Right ventricle myocardium inferior (tissue), 1 donor: ENCODE data around the gene PURB. TPM values are rescaled to one million over a fixed set of nuclear protein-coding genes. Genes with fewer than 3 reads are reported as not detected.

Experiments used
- ATAC-seq: fragments of 200-7000 bp; cut with Tn5 transposase; one replicate; pipeline ENCODE4 v1.9.1; 2020; ENCODE audit warnings: mild to moderate bottlenecking, moderate library complexity
- DNase-seq: peaks from one replicate; pipeline ENCODE4 v3.0.0; 2021; ENCODE audit errors: missing footprints
- intact Hi-C: fragments of 100-400 bp; cut with DNase I; formaldehyde crosslinking; loops from one replicate; pipeline ENCODE4 v1.11.0; 2022
- total RNA-seq: library from RNA; stranded (reverse); fragmentation: NEBNext Ultra II Directional; extraction: Animal tissue kit (Norgen Biotek cat#: 25700); gene quantifications from one replicate; pipeline ENCODE4 v1.2.1, GENCODE V29; 2021
- donor health status: DM: no; HTN: yes; CAD: no; lungs with severe emphysema.

Gene PURB
- total RNA-seq, 1 donor from 2014 or later, result 13.8 TPM

DNA sequence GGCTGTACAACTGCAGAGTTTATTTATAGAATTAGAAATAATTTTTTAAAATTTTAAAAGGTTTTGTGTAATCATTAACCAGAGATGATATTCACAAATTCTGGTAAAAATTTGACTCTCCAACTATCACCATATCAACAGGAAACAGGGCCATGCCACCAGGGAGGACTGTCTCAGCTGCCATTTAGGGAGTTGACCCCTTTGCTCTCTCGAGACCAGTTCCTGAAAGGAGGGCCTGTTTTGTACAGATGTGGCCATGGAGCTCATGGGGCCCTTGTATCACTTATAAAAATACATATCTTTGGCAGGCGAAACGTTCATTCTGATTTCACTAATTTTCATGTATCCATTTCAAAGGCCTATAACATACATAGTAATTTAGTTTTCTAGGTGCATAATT lies 57.8 kb downstream of the PURB start:
- DNase-seq, result no peak
- intact Hi-C loops, result no loop called here
- ATAC-seq, result no peak

Other genes with a start within 250 kb of the PURB start
- gene ZMIZ2, start 136.7 kb downstream of the PURB start, total RNA-seq, result 62.2 TPM
- gene PPIA, start 88.8 kb downstream of the PURB start, total RNA-seq, result 524 TPM
- gene H2AZ2, start 37.4 kb downstream of the PURB start, total RNA-seq, result 229 TPM
- 1.9 TPM for gene MYO1G, start 93.5 kb upstream of the PURB start, total RNA-seq
- gene CCM2, start 114.7 kb upstream of the PURB start, total RNA-seq, result 38.7 TPM
- 6.0 TPM for gene NACAD, start 203.4 kb upstream of the PURB start, total RNA-seq
- 82.4 TPM for gene TBRG4, start 226.2 kb upstream of the PURB start, total RNA-seq